Lower leg skin (tissue), 4 donors: ENCODE measurements around the gene FNDC7. TPM values are rescaled to one million over a fixed set of nuclear protein-coding genes. Genes with fewer than 3 reads are reported as not detected.

Experiments
- DNase-seq, 2 donors: peaks; one replicate each; pipeline ENCODE4 v3.0.0-alpha.2; 2019; ENCODE audit warnings: low spot score in 2 of 2
- H3K4me3 ChIP-seq: fragments of 200-600 bp; sonication (generic); 2 replicates; pipeline ENCODE4 v1.5.1; 2017; ENCODE audit warnings: mild to moderate bottlenecking, low read depth; ENCODE audit not compliant: poor library complexity, severe bottlenecking
- POLR2A ChIP-seq, 2 donors: fragments of 450-650 bp; IDR thresholded peaks; one replicate each; pipeline ENCODE4 v1.6.1; 2016 to 2017; ENCODE audit warnings: antibody characterized with exemption in 2 of 2, mild to moderate bottlenecking in 1 of 2, moderate library complexity in 1 of 2
- WGBS, 2 donors: methylation state at CpG; one replicate each; pipeline ENCODE4 v1.1.5; 2018; 5-methylcytosine and 5-hydroxymethylcytosine counted together
- intact Hi-C: fragments of 100-400 bp; cut with DNase I; formaldehyde crosslinking; loops from one replicate; pipeline ENCODE4 v1.15.0; 2023; ENCODE audit warnings: low total_unique reads
- total RNA-seq, 4 donors: library from RNA; depleted of rRNA; stranded (reverse); fragments of >200 nt; gene quantifications; one replicate each; pipeline ENCODE4 v1.1.0, GENCODE V29; 2016
- TF ChIP-seq, protein P1 (sequence below), 3 donors: fragments of 450-650 bp; IDR thresholded peaks; one replicate each; pipeline ENCODE4 v1.5.1; 2016; ENCODE audit warnings: antibody characterized with exemption in 3 of 3, mild to moderate bottlenecking in 3 of 3, moderate library complexity in 2 of 3

Gene FNDC7
- total RNA-seq, 4 donors from 2014 or later: not detected

DNA sequence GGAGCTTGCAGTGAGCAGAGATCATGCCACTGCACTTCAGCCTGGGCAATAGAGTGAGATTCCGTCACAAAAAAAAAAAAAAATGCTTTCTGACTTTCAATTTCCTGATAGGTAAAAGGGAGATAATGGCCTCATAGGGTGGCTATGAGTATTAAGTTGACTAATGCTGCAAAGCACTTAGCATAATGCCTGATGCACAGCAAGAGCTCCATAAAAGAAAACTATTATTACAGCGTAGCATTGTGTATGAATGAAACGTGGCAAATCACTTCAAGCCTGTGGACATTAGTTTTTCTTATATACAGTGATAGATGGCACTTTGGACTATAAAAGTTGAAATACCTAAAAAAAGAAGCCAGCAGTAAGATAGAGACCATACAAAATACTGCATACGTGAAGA lies 16.8 kb downstream of the FNDC7 start:
- intact Hi-C loops: no loop called here

DNA sequence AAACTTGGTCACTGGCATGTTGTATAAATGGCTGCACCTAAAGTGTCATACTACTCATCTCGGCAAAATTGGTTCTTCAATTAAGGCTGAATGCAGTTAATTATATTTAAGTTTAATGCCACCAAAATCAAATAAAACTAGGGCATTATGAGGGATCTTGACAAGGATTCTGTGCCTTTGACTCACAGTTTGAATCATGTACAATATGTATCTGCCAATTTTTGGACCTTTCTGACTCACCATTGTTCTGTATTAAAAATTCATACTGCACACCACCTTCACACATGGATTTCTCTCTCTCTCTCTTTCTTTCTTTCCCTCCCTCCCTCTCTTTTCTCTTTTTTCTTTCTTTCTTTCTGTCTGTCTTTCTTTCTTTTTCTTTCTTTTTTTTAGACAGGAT lies 19.7 kb downstream of the FNDC7 start:
- DNase-seq: no peak
- WGBS, 2 donors: 97 to 100% methylated on average over 1 of the region's 1 CpG
- intact Hi-C loops: no loop called here
- no peak overlapping the region for H3K4me3 ChIP-seq
- TF ChIP-seq POLR2A (IDR thresholded peaks at IDR 0.05): no peak
- TF ChIP-seq, protein P1, sequence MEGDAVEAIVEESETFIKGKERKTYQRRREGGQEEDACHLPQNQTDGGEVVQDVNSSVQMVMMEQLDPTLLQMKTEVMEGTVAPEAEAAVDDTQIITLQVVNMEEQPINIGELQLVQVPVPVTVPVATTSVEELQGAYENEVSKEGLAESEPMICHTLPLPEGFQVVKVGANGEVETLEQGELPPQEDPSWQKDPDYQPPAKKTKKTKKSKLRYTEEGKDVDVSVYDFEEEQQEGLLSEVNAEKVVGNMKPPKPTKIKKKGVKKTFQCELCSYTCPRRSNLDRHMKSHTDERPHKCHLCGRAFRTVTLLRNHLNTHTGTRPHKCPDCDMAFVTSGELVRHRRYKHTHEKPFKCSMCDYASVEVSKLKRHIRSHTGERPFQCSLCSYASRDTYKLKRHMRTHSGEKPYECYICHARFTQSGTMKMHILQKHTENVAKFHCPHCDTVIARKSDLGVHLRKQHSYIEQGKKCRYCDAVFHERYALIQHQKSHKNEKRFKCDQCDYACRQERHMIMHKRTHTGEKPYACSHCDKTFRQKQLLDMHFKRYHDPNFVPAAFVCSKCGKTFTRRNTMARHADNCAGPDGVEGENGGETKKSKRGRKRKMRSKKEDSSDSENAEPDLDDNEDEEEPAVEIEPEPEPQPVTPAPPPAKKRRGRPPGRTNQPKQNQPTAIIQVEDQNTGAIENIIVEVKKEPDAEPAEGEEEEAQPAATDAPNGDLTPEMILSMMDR (IDR thresholded peaks at IDR 0.05): no peak

More for the DNA sequence above, 16.8 kb downstream of the FNDC7 start:
- 88 to 93% methylated on average over 4 of the region's 4 CpGs for WGBS, 2 donors
- H3K4me3 ChIP-seq: no peak overlapping the region
- no peak for DNase-seq
- TF ChIP-seq, protein P1 (IDR thresholded peaks at IDR 0.05): no peak
- TF ChIP-seq POLR2A (IDR thresholded peaks at IDR 0.05): no peak

DNA sequence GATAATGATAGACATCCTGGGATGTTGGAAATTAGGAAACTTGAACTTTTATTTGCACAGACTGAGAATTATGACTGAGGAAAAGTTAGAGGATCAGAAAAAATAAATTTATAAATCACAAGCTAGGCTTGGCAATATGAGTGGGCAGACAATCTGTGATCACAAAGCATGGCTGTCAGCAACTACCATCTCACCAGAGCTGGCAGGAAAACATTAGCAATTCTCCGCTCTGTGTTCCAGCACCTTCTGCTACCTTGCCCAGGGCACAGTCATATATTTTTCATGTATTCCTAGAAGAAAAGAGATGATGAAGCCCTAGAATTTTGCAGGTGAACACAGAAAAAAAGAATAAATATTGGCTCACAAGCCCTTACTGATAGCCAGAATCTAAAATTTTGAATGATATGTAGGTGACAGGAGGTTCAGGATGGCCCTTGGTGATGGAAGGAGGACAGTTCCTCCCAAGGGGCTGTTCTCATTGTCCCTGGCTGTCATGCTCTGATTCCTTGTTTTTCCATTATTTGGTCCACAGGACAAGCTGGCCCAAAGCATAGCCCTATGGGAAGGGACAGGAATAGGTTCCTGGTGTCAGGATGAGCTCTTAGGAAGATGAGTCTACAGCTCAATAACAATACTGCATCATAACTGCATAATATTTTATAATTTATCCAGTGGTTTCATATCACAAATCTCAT lies 21.6 kb downstream of the FNDC7 start:
- no peak overlapping the region for H3K4me3 ChIP-seq
- TF ChIP-seq POLR2A (IDR thresholded peaks at IDR 0.05): no peak
- TF ChIP-seq, protein P1 (IDR thresholded peaks at IDR 0.05): no peak
- 95% methylated on average over 1 of the region's 1 CpG for WGBS, 2 donors
- intact Hi-C loops: no loop called here
- DNase-seq: no peak

DNA sequence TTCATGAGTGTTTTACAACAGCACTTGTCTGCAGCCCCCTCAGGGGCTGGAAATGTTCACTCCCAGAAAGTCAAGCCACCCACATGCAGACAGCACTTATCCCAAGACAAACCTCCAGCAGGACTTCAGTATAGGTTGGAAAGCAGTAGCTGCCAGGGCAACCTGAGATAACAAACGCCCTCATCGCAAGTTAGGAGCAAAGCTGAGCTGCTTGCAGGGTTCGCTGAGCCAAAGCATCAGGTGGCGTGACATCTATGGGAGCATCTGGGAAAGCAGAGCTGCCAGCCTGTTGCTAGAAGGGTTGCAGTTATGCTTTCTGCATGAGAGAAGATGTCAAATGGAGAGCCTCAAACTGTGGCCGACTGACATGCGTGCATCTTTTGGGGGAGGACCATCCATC lies 29.5 kb downstream of the FNDC7 start:
- TF ChIP-seq, protein P1 (IDR thresholded peaks at IDR 0.05): no peak
- TF ChIP-seq POLR2A (IDR thresholded peaks at IDR 0.05): no peak
- WGBS, 2 donors: 73 to 75% methylated on average over 6 of the region's 6 CpGs
- DNase-seq: peak in 1 of 2 donors; percentile 46
- no peak overlapping the region for H3K4me3 ChIP-seq
- intact Hi-C loops: no loop called here

DNA sequence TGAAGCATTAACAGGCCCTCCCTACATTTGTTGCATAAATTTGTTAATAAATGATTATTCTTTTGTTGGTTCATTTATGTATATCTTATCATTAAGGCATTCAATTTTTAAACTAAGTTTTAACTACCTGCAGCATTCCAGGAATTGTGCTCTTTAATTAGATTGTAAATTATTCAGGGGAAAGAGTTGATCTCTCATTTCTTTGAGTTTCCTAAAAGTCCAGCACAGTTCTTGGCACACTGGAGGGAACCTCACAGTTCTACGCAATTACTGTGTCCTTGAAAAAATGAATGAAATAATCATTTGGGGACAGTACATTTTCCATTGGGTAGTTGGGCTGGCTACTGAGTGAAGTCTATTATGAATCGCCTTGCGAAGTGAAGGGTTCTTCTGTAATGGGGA lies 33.3 kb downstream of the FNDC7 start:
- DNase-seq: no peak
- no peak overlapping the region for H3K4me3 ChIP-seq
- intact Hi-C loops: no loop called here
- no peak for TF ChIP-seq POLR2A (IDR thresholded peaks at IDR 0.05)
- TF ChIP-seq, protein P1 (IDR thresholded peaks at IDR 0.05): no peak
- WGBS, 2 donors: 35 to 36% methylated on average over 3 of the region's 3 CpGs
